CD14-positive monocyte (primary cell): ENCODE data around the gene CYP4F12. TPM values are rescaled to one million over a fixed set of nuclear protein-coding genes. Genes with fewer than 3 reads are reported as not detected.

Experiments
- DNase-seq, 3 donors: peaks; one replicate each; pipeline ENCODE4 v3.0.0-alpha.2; 2011 to 2022
- H2AFZ ChIP-seq: 2 replicates; pipeline ENCODE4 v1.6.0; 2012; ENCODE audit warnings: mild to moderate bottlenecking, low read depth, low read length, inconsistent platforms; ENCODE audit not compliant: insufficient read depth, poor library complexity, severe bottlenecking
- H3K27ac ChIP-seq, 2 donors: 1 replicate in 1 of 2; 2 replicates in 1 of 2; pipeline ENCODE4 v1.5.1; 2012 to 2013; ENCODE audit warnings: low read length in 2 of 2, control low read depth in 1 of 2, inconsistent platforms in 1 of 2, low read depth in 1 of 2, mild to moderate bottlenecking in 1 of 2
- H3K27me3 ChIP-seq, 2 donors: one replicate each; pipeline versions ENCODE4 v1.6.0 to v1.6.1; 2011 to 2013; ENCODE audit warnings: low read length in 2 of 2; ENCODE audit not compliant: control insufficient read depth in 2 of 2, insufficient read depth in 2 of 2
- H3K36me3 ChIP-seq, 2 donors: replicated peaks in 1 of 2; 1 replicate in 1 of 2; 2 replicates in 1 of 2; pipeline versions ENCODE4 v1.5.1 to v1.6.1; 2012 to 2013; ENCODE audit warnings: low read length in 2 of 2, control low read depth in 1 of 2, inconsistent platforms in 1 of 2, mild to moderate bottlenecking in 1 of 2; ENCODE audit not compliant: insufficient read depth in 2 of 2, control insufficient read depth in 1 of 2
- H3K4me1 ChIP-seq, 2 donors: 1 replicate in 1 of 2; 2 replicates in 1 of 2; pipeline versions ENCODE4 v1.5.1 to v1.6.1; 2012 to 2013; ENCODE audit warnings: low read length in 2 of 2, control low read depth in 1 of 2, inconsistent platforms in 1 of 2, mild to moderate bottlenecking in 1 of 2, moderate library complexity in 1 of 2; ENCODE audit not compliant: insufficient read depth in 2 of 2, control insufficient read depth in 1 of 2
- H3K4me2 ChIP-seq: replicated peaks from 2 replicates; pipeline ENCODE3; 2012; ENCODE audit warnings: low read length, moderate library complexity, mild to moderate bottlenecking; ENCODE audit not compliant: poor library complexity, severe bottlenecking; ENCODE audit errors: extremely low read depth
- H3K4me3 ChIP-seq, 3 experiments: fragments of 200-600 bp in 1 of 3; sonication (generic) in 1 of 3; replicated peaks in 1 of 3; 1 replicate in 2 of 3; 2 replicates in 1 of 3; pipeline ENCODE4 v1.5.1; 2011 to 2013; ENCODE audit warnings: low read length in 3 of 3, mild to moderate bottlenecking in 3 of 3, control low read depth in 2 of 3, low read depth in 2 of 3, inconsistent platforms in 1 of 3, moderate library complexity in 1 of 3
- H3K79me2 ChIP-seq: 2 replicates; pipeline ENCODE4 v1.6.0; 2012; ENCODE audit warnings: mild to moderate bottlenecking, control low read depth, inconsistent platforms, low read length, moderate library complexity; ENCODE audit not compliant: insufficient read depth
- H3K9ac ChIP-seq: 2 replicates; pipeline ENCODE4 v1.6.0; 2017; ENCODE audit warnings: low read length, mild to moderate bottlenecking; ENCODE audit not compliant: insufficient read depth, poor library complexity, severe bottlenecking
- H3K9me3 ChIP-seq, 2 donors: replicated peaks in 1 of 2; 1 replicate in 1 of 2; 2 replicates in 1 of 2; pipeline versions ENCODE4 v1.5.1 to v1.6.1; 2012 to 2013; ENCODE audit warnings: low read length in 2 of 2, control low read depth in 1 of 2; ENCODE audit not compliant: control insufficient read depth in 1 of 2, insufficient read depth in 1 of 2
- H4K20me1 ChIP-seq: 2 replicates; pipeline ENCODE4 v1.6.0; 2012; ENCODE audit warnings: mild to moderate bottlenecking, low read length, control low read depth, moderate library complexity; ENCODE audit not compliant: insufficient read depth
- H3K27ac Mint-ChIP-seq, 7 donors: one replicate each; pipeline ENCODE4 v1.8.0; 2020; ENCODE audit warnings: mild to moderate bottlenecking in 7 of 7, mixed read lengths in 7 of 7, moderate library complexity in 6 of 7, inconsistent platforms in 2 of 7
- H3K27me3 Mint-ChIP-seq, 3 donors: one replicate each; pipeline ENCODE4 v1.8.0; 2021 to 2022; ENCODE audit warnings: low read depth in 3 of 3, mild to moderate bottlenecking in 3 of 3, mixed read lengths in 3 of 3, moderate library complexity in 3 of 3, inconsistent platforms in 1 of 3
- H3K36me3 Mint-ChIP-seq, 2 donors: one replicate each; pipeline ENCODE4 v1.8.0; 2020; ENCODE audit warnings: mixed read lengths in 2 of 2, inconsistent platforms in 1 of 2, mild to moderate bottlenecking in 1 of 2
- H3K4me1 Mint-ChIP-seq: one replicate; pipeline ENCODE4 v1.8.0; 2020; ENCODE audit warnings: mild to moderate bottlenecking, mixed read lengths
- H3K4me3 Mint-ChIP-seq, 2 donors: one replicate each; pipeline ENCODE4 v1.8.0; 2020; ENCODE audit warnings: mild to moderate bottlenecking in 2 of 2, mixed read lengths in 2 of 2, moderate library complexity in 1 of 2
- H3K9me3 Mint-ChIP-seq, 7 donors: one replicate each; pipeline ENCODE4 v1.8.0; 2020 to 2022; ENCODE audit warnings: mixed read lengths in 7 of 7, mild to moderate bottlenecking in 6 of 7, moderate library complexity in 6 of 7, inconsistent platforms in 2 of 7
- CTCF ChIP-seq: fragments of 200-600 bp; IDR thresholded peaks from one replicate; pipeline ENCODE4 v1.8.0; 2022; ENCODE audit warnings: antibody characterized with exemption, mild to moderate bottlenecking
- WGBS: methylation state at CpG from one replicate; pipeline ENCODE4 v1.1.5; 2013; ENCODE audit warnings: missing lambda C conversion rate; ENCODE audit not compliant: insufficient coverage; 5-methylcytosine and 5-hydroxymethylcytosine counted together
- intact Hi-C, 2 donors: fragments of 100-400 bp; cut with micrococcal nuclease; formaldehyde crosslinking; loops; one replicate each; pipeline versions ENCODE4 v1.15.0 to v1.15.1; 2023
- polyA plus RNA-seq, 3 donors: library from polyadenylated mRNA; depleted of rRNA in 1 of 3; unstranded in 2 of 3; stranded (reverse) in 1 of 3; fragments of 300-500 nt in 2 of 3; fragments of >200 nt in 1 of 3; fragmentation: Illumina TruSeq in 2 of 3; gene quantifications; 1 replicate in 2 of 3; 2 replicates in 1 of 3; pipeline ENCODE4 v1.2.3, GENCODE V29; 2012 to 2021

The CYP4F12 gene
- polyA plus RNA-seq, 3 donors, result 0.09 TPM; not detected in 2

- no peak overlapping the region for H2AFZ ChIP-seq
- H3K4me1 Mint-ChIP-seq, result no peaks in the 10 kb centered on the region
- H3K9me3 Mint-ChIP-seq, result peaks cover 0 to 8% (median 2%) of the 10 kb centered on the region in 7 donors
- peaks cover 6 to 9% of the 10 kb centered on the region in 2 donors for H3K27me3 ChIP-seq
- no peaks in the 10 kb centered on the region for H3K4me1 ChIP-seq
- TF ChIP-seq CTCF, result no peak
- H3K4me3 ChIP-seq, result no peak overlapping the region
- H3K27me3 Mint-ChIP-seq, result peaks cover 2 to 23% (median 20%) of the 10 kb centered on the region in 3 donors
- H3K79me2 ChIP-seq, result no peaks in the 10 kb centered on the region
- no peak overlapping the region for H3K4me3 Mint-ChIP-seq
- H3K27ac ChIP-seq, result no peak overlapping the region
- H3K9ac ChIP-seq, result no peak overlapping the region
- 30% methylated on average over 9 of the region's 9 CpGs for WGBS
- intact Hi-C loops, result no loop called here
- H3K4me2 ChIP-seq, result no peak overlapping the region
- H4K20me1 ChIP-seq, result no peaks in the 10 kb centered on the region
- H3K36me3 Mint-ChIP-seq, result no peaks in the 10 kb centered on the region
- no peaks in the 10 kb centered on the region for H3K9me3 ChIP-seq
- no peak overlapping the region for H3K27ac Mint-ChIP-seq
- no peak for DNase-seq
- H3K36me3 ChIP-seq, result no peaks in the 10 kb centered on the region
Observed at GRCh38 chr19:15684828-15685227, 11.9 kb downstream of the CYP4F12 start.

- Histone ChIP-seq H2AFZ (no peak overlapping the region), H3K79me2 (no peaks in the 10 kb centered on the region), H4K20me1 (no peaks in the 10 kb centered on the region), H3K9me3 (no peaks in the 10 kb centered on the region), H3K27ac (no peak overlapping the region), H3K36me3 (no peaks in the 10 kb centered on the region), H3K4me1 (no peaks in the 10 kb centered on the region), H3K9ac (no peak overlapping the region), H3K4me3 (no peak overlapping the region), H3K4me2 (no peak overlapping the region), H3K27me3 (peaks cover 0 to 9% of the 10 kb centered on the region in 2 donors)
- Mint-ChIP-seq H3K27ac (no peak overlapping the region), H3K27me3 (peaks cover 3 to 18% (median 8%) of the 10 kb centered on the region in 3 donors), H3K36me3 (no peaks in the 10 kb centered on the region), H3K9me3 (peaks cover 0 to 5% (median 1%) of the 10 kb centered on the region in 7 donors), H3K4me1 (no peaks in the 10 kb centered on the region), H3K4me3 (no peak overlapping the region)
- TF ChIP-seq CTCF, result no peak
- no peak for DNase-seq
- intact Hi-C loops, result no loop called here
- WGBS, result 74% methylated on average over 17 of the region's 19 CpGs
Observed at GRCh38 chr19:15696654-15697194, 23.8 kb downstream of the CYP4F12 start.
